Osteoblast (primary cell): ENCODE measurements around the gene FAM124A. TPM values are rescaled to one million over a fixed set of nuclear protein-coding genes. Genes with fewer than 3 reads are reported as not detected.

ENCODE experiments used
- DNase-seq: peaks from one replicate; pipeline ENCODE4 v3.0.0; 2011; ENCODE audit warnings: low spot score, mixed read lengths; ENCODE audit not compliant: insufficient read length; ENCODE audit errors: missing footprints
- H2AFZ ChIP-seq: 2 replicates; pipeline ENCODE4 v1.6.0; 2011; ENCODE audit warnings: mild to moderate bottlenecking, low read length
- H3K27ac ChIP-seq: 2 replicates; pipeline ENCODE4 v1.5.1; 2011; ENCODE audit warnings: mild to moderate bottlenecking, low read depth, low read length, moderate library complexity
- H3K27me3 ChIP-seq: 2 replicates; pipeline ENCODE4 v1.6.0; 2012; ENCODE audit warnings: mild to moderate bottlenecking, control low read depth, inconsistent platforms, low read length, moderate library complexity; ENCODE audit not compliant: insufficient read depth
- H3K36me3 ChIP-seq: 2 replicates; pipeline ENCODE4 v1.5.1; 2011; ENCODE audit warnings: mild to moderate bottlenecking, low read length, control low read depth, moderate library complexity; ENCODE audit not compliant: insufficient read depth
- H3K4me1 ChIP-seq: 2 replicates; pipeline ENCODE4 v1.5.1; 2011; ENCODE audit warnings: mild to moderate bottlenecking, low read length, control low read depth, moderate library complexity; ENCODE audit not compliant: insufficient read depth
- H3K4me2 ChIP-seq: 2 replicates; pipeline ENCODE4 v1.6.0; 2011; ENCODE audit warnings: mild to moderate bottlenecking, low read length; ENCODE audit not compliant: insufficient read depth
- H3K4me3 ChIP-seq: fragments of 200-600 bp; sonication (generic); 3 replicates; pipeline ENCODE4 v1.5.1; 2012; ENCODE audit warnings: mild to moderate bottlenecking, low read length, inconsistent platforms; ENCODE audit not compliant: insufficient read depth
- H3K79me2 ChIP-seq: 2 replicates; pipeline ENCODE4 v1.6.0; 2012; ENCODE audit warnings: mild to moderate bottlenecking, low read length, control low read depth, inconsistent platforms; ENCODE audit not compliant: insufficient read depth
- H3K9me3 ChIP-seq: 2 replicates; pipeline ENCODE4 v1.5.1; 2011; ENCODE audit warnings: low read depth, low read length, control low read depth
- H4K20me1 ChIP-seq: 2 replicates; pipeline ENCODE4 v1.6.0; 2012; ENCODE audit warnings: mild to moderate bottlenecking, low read length, control low read depth; ENCODE audit not compliant: insufficient read depth
- total RNA-seq: library from RNA; depleted of rRNA; stranded (reverse); fragments of >200 nt; gene quantifications from 2 replicates; pipeline ENCODE4 v1.2.3, GENCODE V29; 2012
- TF ChIP-seq, protein P1 (sequence below): IDR thresholded peaks from 2 replicates; pipeline ENCODE4 v1.5.1; 2011; ENCODE audit warnings: mild to moderate bottlenecking, low read depth, low read length, moderate library complexity; ENCODE audit errors: extremely low read depth

The FAM124A gene
- total RNA-seq, 1 donor: 1.1 TPM

DNA sequence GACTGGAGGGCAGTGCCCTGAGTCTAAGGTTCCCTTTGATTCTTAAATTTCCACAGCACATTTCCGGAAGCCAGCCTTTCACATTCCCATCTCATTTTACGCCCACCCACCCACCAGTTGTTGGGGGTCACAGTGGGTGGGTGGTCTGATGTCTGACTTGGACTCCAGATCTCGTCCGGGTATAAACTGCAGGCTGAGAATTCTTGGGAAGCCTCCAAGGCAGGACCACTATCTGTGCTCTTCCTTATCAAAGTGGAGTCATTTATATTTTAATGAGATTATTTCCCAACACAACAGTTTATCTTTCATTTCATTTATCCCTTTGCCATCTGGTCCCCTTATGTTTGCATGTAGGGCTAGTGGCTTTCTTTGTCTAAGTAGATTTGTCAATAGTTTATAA, 3.6 kb upstream of the FAM124A start:
- H4K20me1 ChIP-seq: no peaks in the 10 kb centered on the region
- H3K27me3 ChIP-seq: peaks cover 62% of the 10 kb centered on the region
- TF ChIP-seq, protein P1, sequence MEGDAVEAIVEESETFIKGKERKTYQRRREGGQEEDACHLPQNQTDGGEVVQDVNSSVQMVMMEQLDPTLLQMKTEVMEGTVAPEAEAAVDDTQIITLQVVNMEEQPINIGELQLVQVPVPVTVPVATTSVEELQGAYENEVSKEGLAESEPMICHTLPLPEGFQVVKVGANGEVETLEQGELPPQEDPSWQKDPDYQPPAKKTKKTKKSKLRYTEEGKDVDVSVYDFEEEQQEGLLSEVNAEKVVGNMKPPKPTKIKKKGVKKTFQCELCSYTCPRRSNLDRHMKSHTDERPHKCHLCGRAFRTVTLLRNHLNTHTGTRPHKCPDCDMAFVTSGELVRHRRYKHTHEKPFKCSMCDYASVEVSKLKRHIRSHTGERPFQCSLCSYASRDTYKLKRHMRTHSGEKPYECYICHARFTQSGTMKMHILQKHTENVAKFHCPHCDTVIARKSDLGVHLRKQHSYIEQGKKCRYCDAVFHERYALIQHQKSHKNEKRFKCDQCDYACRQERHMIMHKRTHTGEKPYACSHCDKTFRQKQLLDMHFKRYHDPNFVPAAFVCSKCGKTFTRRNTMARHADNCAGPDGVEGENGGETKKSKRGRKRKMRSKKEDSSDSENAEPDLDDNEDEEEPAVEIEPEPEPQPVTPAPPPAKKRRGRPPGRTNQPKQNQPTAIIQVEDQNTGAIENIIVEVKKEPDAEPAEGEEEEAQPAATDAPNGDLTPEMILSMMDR: no peak
- H3K36me3 ChIP-seq: no peaks in the 10 kb centered on the region
- no peak for DNase-seq
- no peaks in the 10 kb centered on the region for H3K79me2 ChIP-seq
- no peak overlapping the region for H3K4me3 ChIP-seq
- H3K27ac ChIP-seq: no peak overlapping the region
- H3K9me3 ChIP-seq: no peaks in the 10 kb centered on the region
- peaks cover 6% of the 10 kb centered on the region for H3K4me1 ChIP-seq
- H2AFZ ChIP-seq: no peak overlapping the region
- H3K4me2 ChIP-seq: no peak overlapping the region

DNA sequence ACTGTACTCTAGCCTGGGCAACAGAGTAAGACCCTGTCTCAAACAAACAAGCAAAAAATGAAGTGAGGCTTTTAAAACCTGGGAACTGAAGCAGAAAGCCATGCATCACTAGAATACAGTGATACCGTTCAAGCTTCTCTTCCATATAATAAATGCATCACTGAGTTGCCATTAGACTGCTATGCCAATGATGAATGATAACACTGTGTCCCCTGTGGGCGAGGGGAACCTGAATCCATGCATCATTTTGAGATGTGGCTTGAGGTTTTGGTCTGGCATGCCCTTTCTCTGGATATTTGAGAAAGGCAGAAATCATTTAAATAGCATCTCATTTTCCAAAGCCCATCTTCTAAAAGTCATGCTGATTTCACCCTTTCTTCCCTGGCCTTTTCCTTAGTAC, 1.5 kb upstream of the FAM124A start:
- H2AFZ ChIP-seq: no peak overlapping the region
- H3K4me3 ChIP-seq: no peak overlapping the region
- peaks cover 6% of the 10 kb centered on the region for H3K4me1 ChIP-seq
- no peaks in the 10 kb centered on the region for H3K79me2 ChIP-seq
- H3K27ac ChIP-seq: no peak overlapping the region
- no peak overlapping the region for H3K4me2 ChIP-seq
- DNase-seq: no peak
- H3K9me3 ChIP-seq: no peaks in the 10 kb centered on the region
- TF ChIP-seq, protein P1: no peak
- no peaks in the 10 kb centered on the region for H3K36me3 ChIP-seq
- H3K27me3 ChIP-seq: peaks cover 58% of the 10 kb centered on the region
- H4K20me1 ChIP-seq: no peaks in the 10 kb centered on the region

DNA sequence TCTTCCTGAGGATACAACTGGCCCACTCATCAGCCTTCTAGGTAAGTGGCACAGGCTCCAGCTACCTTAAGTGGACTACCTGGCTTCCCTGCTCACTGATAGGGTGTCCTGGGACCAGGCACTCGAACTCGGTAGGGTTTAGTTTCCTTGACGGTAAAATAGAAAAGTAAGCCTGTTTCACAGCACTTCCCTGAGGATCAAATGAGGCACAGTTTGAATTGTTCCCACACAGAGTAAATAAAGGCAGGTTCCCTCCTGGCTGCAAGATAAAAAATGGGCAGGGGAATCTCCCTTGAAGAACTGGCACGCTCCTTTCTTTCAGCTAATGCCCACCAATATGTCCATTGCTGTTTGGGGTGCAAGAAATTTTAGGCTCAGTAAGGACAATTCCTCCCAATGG, 1.1 kb upstream of the FAM124A start:
- TF ChIP-seq, protein P1: no peak

DNA sequence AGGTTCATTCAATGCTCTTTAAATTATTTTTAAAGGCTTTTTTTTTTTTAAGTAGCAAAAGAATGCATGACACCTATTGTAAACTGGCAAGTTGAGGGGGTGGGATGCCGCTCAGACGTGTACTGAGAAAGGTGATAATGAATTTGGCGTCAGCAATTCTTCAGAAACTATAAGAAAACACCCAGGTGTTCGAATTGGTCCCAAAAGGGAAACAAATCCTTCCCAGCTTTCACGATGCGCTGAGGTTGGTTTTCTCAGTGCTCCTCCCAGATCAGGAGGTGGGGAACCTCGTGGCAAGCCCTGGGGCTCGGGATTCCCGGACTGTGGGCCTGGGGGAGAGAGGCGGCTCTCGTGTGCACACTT, 543 bp upstream of the FAM124A start:
- peak overlapping the region; percentile 88 for H3K4me2 ChIP-seq
- H2AFZ ChIP-seq: peak overlapping the region; percentile 77
- H3K27me3 ChIP-seq: peaks cover 56% of the 10 kb centered on the region
- TF ChIP-seq, protein P1: no peak
- H3K36me3 ChIP-seq: no peaks in the 10 kb centered on the region
- H3K4me3 ChIP-seq: peak overlapping the region; percentile 72
- no peak for DNase-seq
- H3K79me2 ChIP-seq: no peaks in the 10 kb centered on the region
- no peaks in the 10 kb centered on the region for H3K9me3 ChIP-seq
- H3K27ac ChIP-seq: no peak overlapping the region
- H4K20me1 ChIP-seq: no peaks in the 10 kb centered on the region
- H3K4me1 ChIP-seq: peaks cover 6% of the 10 kb centered on the region

More for the DNA sequence above, 1.1 kb upstream of the FAM124A start:
- no peak overlapping the region for H2AFZ ChIP-seq
- no peaks in the 10 kb centered on the region for H4K20me1 ChIP-seq
- H3K27ac ChIP-seq: no peak overlapping the region
- no peaks in the 10 kb centered on the region for H3K79me2 ChIP-seq
- no peaks in the 10 kb centered on the region for H3K9me3 ChIP-seq
- H3K36me3 ChIP-seq: no peaks in the 10 kb centered on the region
- no peak overlapping the region for H3K4me2 ChIP-seq
- H3K4me1 ChIP-seq: peaks cover 6% of the 10 kb centered on the region
- peaks cover 56% of the 10 kb centered on the region for H3K27me3 ChIP-seq
- DNase-seq: no peak
- no peak overlapping the region for H3K4me3 ChIP-seq
